Gastrocnemius medialis (tissue), 4 donors: ENCODE measurements around the gene OR4B1. TPM values are rescaled to one million over a fixed set of nuclear protein-coding genes. Genes with fewer than 3 reads are reported as not detected.
"Not testable (repeated sequence)": the region's sequence is repeated elsewhere in the genome, so short reads cannot be mapped to it uniquely, and the experiment has no call there.

Source experiments
- ATAC-seq, 2 donors: fragments of 150-250 bp; one replicate each; pipeline ENCODE4 v1.9.1; 2016
- DNase-seq, 2 donors: peaks; one replicate each; pipeline ENCODE4 v3.0.0-alpha.2; 2019
- H3K27ac ChIP-seq, 4 donors: fragments of 200-600 bp; sonication (generic); 1 replicate in 1 of 4; 2 replicates in 3 of 4; pipeline ENCODE4 v1.5.1; 2016 to 2018; ENCODE audit warnings: mild to moderate bottlenecking in 2 of 4, moderate library complexity in 1 of 4
- H3K27me3 ChIP-seq, 3 donors: fragments of 200-600 bp; sonication (generic) in 2 of 3; 1 replicate in 1 of 3; 2 replicates in 2 of 3; pipeline versions ENCODE4 v1.5.1 to v1.6.0; 2016 to 2019; ENCODE audit warnings: mild to moderate bottlenecking in 1 of 3, moderate library complexity in 1 of 3
- H3K36me3 ChIP-seq, 2 donors: fragments of 200-600 bp; sonication (generic) in 1 of 2; one replicate each; pipeline ENCODE4 v1.5.1; 2017 to 2018
- H3K4me1 ChIP-seq, 2 donors: fragments of 200-600 bp; sonication (generic) in 1 of 2; one replicate each; pipeline ENCODE4 v1.5.1; 2016 to 2017; ENCODE audit warnings: mild to moderate bottlenecking in 2 of 2
- H3K4me3 ChIP-seq, 4 donors: fragments of 200-600 bp; sonication (generic) in 3 of 4; 1 replicate in 1 of 4; 2 replicates in 3 of 4; pipeline ENCODE4 v1.5.1; 2016 to 2019; ENCODE audit warnings: mild to moderate bottlenecking in 2 of 4
- H3K9me3 ChIP-seq, 3 donors: fragments of 200-600 bp; sonication (generic) in 2 of 3; 1 replicate in 1 of 3; 2 replicates in 2 of 3; pipeline ENCODE4 v1.5.1; 2016 to 2019
- POLR2A ChIP-seq, 2 donors: fragments of 450-650 bp; IDR thresholded peaks; one replicate each; pipeline ENCODE4 v1.6.1; 2017; ENCODE audit warnings: antibody characterized with exemption in 2 of 2, mild to moderate bottlenecking in 2 of 2, moderate library complexity in 2 of 2
- in situ Hi-C, 4 donors: fragments of 200-750 bp; cut with MboI; loops; one replicate each; pipeline versions ENCODE4 v1.15.0 to v1.8.0; 2017; ENCODE audit warnings: low sequenced_read_pairs in 4 of 4
- intact Hi-C: fragments of 100-400 bp; cut with DNase I; formaldehyde crosslinking; loops from one replicate; pipeline ENCODE4 v1.15.1; 2023; ENCODE audit warnings: low total_unique reads
- total RNA-seq, 4 donors: library from RNA; depleted of rRNA; stranded (reverse); fragments of >200 nt; gene quantifications; one replicate each; pipeline versions ENCODE4 v1.1.0 to v1.2.3, GENCODE V29; 2016
- TF ChIP-seq, protein P1 (sequence below), 5 experiments: fragments of 450-650 bp in 3 of 5; fragments of 200-600 bp in 2 of 5; sonication (generic) in 2 of 5; IDR thresholded peaks in 4 of 5; conservative IDR thresholded peaks in 1 of 5; 1 replicate in 4 of 5; 2 replicates in 1 of 5; pipeline ENCODE4 v1.5.1; 2016 to 2019; ENCODE audit warnings: antibody characterized with exemption in 5 of 5, mild to moderate bottlenecking in 3 of 5, moderate library complexity in 3 of 5

Gene OR4B1
- total RNA-seq, 4 donors from 2014 or later: not detected

DNA sequence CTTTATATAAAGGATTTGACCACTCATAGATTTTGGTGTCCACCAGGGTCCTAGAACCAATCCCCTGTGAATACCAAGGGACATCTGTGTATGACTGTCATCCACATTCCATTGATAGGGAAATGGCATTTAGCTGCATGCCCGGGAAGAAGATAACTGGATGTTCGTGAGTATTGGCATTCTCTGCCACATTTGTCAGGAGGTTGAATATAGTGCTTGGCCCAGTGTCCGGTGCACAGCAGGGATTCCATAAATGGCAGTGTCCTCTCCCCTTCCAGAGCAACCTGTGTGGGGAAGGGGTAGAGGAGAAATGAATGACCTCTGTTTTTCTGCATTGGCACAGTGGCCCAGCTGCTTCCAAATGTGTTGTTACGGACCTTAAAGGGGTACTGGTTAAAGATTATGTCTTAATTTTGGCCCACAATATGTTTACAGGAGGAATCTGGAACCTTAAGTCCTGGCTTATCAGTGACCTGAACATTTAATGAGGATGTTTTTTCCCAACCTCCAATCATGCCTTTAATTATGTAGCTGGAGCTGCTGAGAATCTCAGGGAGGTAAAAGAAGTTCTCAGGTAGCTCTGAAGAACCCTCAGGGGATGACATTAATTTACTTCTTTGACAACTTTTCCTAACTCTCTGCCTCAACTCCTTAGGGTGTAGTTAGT, 33.6 kb upstream of the OR4B1 start:
- ATAC-seq (no peak), DNase-seq (no peak)

DNA sequence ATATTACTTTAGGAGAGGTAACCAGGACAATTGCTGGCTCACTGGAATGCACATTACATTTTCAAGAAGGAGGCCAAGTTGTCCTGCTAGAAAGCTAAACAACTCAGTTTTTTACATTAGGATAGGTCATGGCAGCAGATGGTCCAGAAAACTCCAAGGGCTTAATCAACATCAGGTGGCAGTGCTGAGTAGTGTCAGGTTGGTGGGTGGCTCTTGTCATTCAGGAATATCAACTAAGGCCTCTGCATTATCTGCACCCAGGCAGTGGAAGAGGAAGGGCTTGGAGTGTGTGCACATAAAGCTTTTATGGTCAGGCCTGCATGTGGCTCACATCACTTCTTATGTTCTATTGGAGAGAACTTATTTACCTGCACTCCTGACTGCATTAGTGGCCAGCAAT, 32.2 kb upstream of the OR4B1 start:
- in situ Hi-C loops (no loop called here), intact Hi-C loops (no loop called here)
- Histone ChIP-seq H3K4me3 (no peak overlapping the region), H3K9me3 (no peaks in the 10 kb centered on the region), H3K27ac (no peak overlapping the region), H3K27me3 (no peaks in the 10 kb centered on the region), H3K36me3 (no peaks in the 10 kb centered on the region), H3K4me1 (no peaks in the 10 kb centered on the region)
- DNase-seq (no peak), ATAC-seq (no peak)
- TF ChIP-seq POLR2A (IDR thresholded peaks at IDR 0.05): no peak
- TF ChIP-seq, protein P1, sequence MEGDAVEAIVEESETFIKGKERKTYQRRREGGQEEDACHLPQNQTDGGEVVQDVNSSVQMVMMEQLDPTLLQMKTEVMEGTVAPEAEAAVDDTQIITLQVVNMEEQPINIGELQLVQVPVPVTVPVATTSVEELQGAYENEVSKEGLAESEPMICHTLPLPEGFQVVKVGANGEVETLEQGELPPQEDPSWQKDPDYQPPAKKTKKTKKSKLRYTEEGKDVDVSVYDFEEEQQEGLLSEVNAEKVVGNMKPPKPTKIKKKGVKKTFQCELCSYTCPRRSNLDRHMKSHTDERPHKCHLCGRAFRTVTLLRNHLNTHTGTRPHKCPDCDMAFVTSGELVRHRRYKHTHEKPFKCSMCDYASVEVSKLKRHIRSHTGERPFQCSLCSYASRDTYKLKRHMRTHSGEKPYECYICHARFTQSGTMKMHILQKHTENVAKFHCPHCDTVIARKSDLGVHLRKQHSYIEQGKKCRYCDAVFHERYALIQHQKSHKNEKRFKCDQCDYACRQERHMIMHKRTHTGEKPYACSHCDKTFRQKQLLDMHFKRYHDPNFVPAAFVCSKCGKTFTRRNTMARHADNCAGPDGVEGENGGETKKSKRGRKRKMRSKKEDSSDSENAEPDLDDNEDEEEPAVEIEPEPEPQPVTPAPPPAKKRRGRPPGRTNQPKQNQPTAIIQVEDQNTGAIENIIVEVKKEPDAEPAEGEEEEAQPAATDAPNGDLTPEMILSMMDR (IDR thresholded peaks at IDR 0.05 in 4 of 5, conservative IDR thresholded peaks at IDR 0.05 in 1 of 5): no peak

More for the DNA sequence above, 33.6 kb upstream of the OR4B1 start:
- H3K4me3 ChIP-seq: no peak overlapping the region
- H3K4me1 ChIP-seq: no peaks in the 10 kb centered on the region
- in situ Hi-C loops: no loop called here
- no peaks in the 10 kb centered on the region for H3K27me3 ChIP-seq
- intact Hi-C loops: no loop called here
- no peaks in the 10 kb centered on the region for H3K9me3 ChIP-seq
- TF ChIP-seq, protein P1 (IDR thresholded peaks at IDR 0.05 in 4 of 5, conservative IDR thresholded peaks at IDR 0.05 in 1 of 5): no peak
- TF ChIP-seq POLR2A (IDR thresholded peaks at IDR 0.05): no peak
- H3K36me3 ChIP-seq: no peaks in the 10 kb centered on the region
- no peak overlapping the region for H3K27ac ChIP-seq

DNA sequence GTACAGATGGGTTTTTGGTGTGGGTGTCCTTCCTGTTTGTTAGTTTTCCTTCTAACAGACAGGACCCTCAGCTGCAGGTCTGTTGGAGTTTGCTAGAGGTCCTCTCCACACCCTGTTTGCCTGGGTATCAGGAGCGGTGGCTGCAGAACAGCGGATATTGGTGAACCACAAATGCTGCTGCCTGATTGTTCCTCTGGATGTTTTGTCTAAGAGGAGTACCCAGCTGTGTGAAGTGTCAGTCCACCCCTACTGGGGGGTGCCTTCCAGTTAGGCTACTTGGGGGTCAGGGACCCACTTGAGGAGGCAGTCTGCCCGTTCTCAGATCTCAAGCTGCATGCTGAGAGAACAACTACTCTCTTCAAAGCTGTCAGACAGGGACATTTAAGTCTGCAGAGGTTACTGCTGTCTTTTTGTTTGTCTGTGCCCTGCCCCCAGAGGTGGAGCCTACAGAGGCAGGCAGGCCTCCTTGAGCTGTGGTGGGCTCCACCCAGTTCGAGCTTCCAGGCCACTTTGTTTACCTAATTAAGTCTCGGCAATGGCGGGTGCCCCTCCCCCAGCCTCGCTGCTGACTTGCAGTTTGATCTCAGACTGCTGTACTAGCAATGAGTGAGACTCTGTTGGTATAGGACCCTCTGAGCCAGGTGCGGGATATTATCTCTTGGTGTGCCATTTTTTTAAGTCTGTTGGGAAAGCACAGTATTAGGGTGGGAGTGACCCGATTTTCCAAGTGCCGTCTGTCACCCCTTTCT, 25.5 kb upstream of the OR4B1 start:
- in situ Hi-C loops, DNase-seq, H3K36me3 ChIP-seq, ATAC-seq, H3K9me3 ChIP-seq, H3K4me3 ChIP-seq, H3K4me1 ChIP-seq, H3K27me3 ChIP-seq, H3K27ac ChIP-seq, intact Hi-C loops: not testable (repeated sequence)

DNA sequence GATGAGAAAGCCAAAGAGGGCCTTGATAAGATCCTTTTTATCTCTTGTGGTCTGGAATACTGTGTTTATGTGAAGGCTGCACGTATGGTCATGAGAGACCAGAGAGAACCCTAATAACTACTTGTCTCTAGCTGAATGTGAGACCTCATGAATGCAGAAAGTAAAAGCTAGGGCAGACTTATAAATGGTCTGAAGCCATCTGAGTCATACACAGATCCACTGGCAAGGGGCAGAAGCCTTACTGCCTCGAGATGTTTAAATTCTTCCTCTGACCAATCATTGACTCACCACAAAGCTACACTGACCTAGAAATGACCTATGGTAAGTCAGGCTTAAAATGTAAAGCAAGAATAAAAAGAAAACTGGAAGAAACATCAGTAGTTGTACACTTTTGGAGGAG, 22.7 kb upstream of the OR4B1 start:
- intact Hi-C loops: no loop called here
- no peak overlapping the region for H3K27ac ChIP-seq
- no peaks in the 10 kb centered on the region for H3K9me3 ChIP-seq
- in situ Hi-C loops: no loop called here
- TF ChIP-seq POLR2A (IDR thresholded peaks at IDR 0.05): no peak
- TF ChIP-seq, protein P1 (IDR thresholded peaks at IDR 0.05 in 4 of 5, conservative IDR thresholded peaks at IDR 0.05 in 1 of 5): no peak
- H3K4me3 ChIP-seq: no peak overlapping the region
- no peaks in the 10 kb centered on the region for H3K27me3 ChIP-seq
- ATAC-seq: no peak
- no peak for DNase-seq
- H3K36me3 ChIP-seq: no peaks in the 10 kb centered on the region
- H3K4me1 ChIP-seq: no peaks in the 10 kb centered on the region

DNA sequence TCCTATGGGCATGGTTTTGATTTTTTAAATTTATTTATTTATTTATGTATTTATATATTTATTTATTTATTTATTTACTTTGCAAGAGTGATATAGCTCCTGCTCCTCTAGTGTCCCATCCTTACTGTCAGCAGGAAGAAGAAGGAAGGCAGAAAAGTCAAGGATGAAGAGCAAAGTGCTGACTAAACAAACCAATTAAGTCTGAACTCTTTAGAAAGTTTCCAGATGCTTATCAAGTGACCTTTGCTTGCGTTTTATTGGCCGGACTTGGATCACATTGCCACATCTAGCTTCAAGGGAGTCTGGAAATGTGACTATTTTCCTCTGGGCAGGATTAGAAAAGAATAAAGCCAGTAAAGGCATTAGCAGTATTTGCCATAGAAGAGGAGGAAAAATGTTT, 8.7 kb upstream of the OR4B1 start:
- Histone ChIP-seq H3K36me3 (no peaks in the 10 kb centered on the region), H3K27me3 (no peaks in the 10 kb centered on the region), H3K9me3 (no peaks in the 10 kb centered on the region), H3K4me1 (no peaks in the 10 kb centered on the region), H3K4me3 (no peak overlapping the region), H3K27ac (no peak overlapping the region)
- in situ Hi-C loops (no loop called here), intact Hi-C loops (no loop called here)
- ATAC-seq (no peak), DNase-seq (no peak)
- TF ChIP-seq, protein P1 (IDR thresholded peaks at IDR 0.05 in 4 of 5, conservative IDR thresholded peaks at IDR 0.05 in 1 of 5): no peak
- no peak for TF ChIP-seq POLR2A (IDR thresholded peaks at IDR 0.05)
